ENCODE results near the gene IRGQ. TPM values are rescaled to one million over a fixed set of nuclear protein-coding genes. Genes with fewer than 3 reads are reported as not detected.
"Not testable (repeated sequence)": the region's sequence is repeated elsewhere in the genome, so short reads cannot be mapped to it uniquely, and the experiment has no call there.

The IRGQ gene
- total RNA-seq, 1 experiment from 2014 or later = 24.1 TPM

DNA sequence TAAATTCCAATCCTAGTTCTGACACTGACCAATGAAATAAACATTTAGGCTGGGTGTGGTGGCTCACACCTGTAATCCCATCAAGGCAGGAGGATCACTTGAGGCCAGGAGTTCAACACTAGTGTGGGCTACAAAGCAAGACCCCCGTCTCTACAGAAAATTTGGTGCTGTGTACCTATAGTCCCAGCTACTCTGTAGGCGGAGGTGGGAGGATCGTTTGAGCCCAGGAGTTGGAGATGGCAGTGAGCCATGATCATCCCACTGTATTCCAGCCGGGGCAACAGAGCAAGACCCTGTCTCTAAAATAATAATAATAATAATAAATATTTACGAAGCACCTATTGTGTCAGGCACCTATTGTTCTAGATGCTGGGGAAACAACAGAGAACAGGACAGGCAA lies 6.7 kb downstream of the IRGQ start:
- H3K4me2 ChIP-seq (ENCODE audit: insufficient read depth, insufficient read length, low read length) = no peak overlapping the region
- no peak overlapping the region for H3K14ac ChIP-seq (ENCODE audit: insufficient read depth, low read length)
- WGBS (ENCODE audit: extremely low coverage, insufficient read length, low lambda C conversion rate) = no CpG with 5 or more reads among the region's 5 CpGs
- H3K23ac ChIP-seq (ENCODE audit: insufficient read length, low read depth, low read length) = no peak overlapping the region
- H3K4me3 Mint-ChIP-seq = no peak overlapping the region
- H3K27me3 Mint-ChIP-seq (ENCODE audit: low read depth) = no peaks in the 10 kb centered on the region
- no peak overlapping the region for H4K91ac ChIP-seq (ENCODE audit: insufficient read length, low read depth, low read length)
- no peak overlapping the region for H3K9ac ChIP-seq (ENCODE audit: extremely low read depth, insufficient read length, low read length)
- no peak overlapping the region for H2BK15ac ChIP-seq (ENCODE audit: low read depth, low read length)
- H2BK20ac ChIP-seq (ENCODE audit: low read depth, low read length, poor library complexity, severe bottlenecking) = no peak overlapping the region
- no peaks in the 10 kb centered on the region for H3K9me3 Mint-ChIP-seq
- H3K36me3 Mint-ChIP-seq (ENCODE audit: insufficient read depth in 1 of 3, low read depth in 3 of 3) = peaks cover 17 to 52% (median 40%) of the 10 kb centered on the region in 3 experiments
- TF ChIP-seq, protein P1, sequence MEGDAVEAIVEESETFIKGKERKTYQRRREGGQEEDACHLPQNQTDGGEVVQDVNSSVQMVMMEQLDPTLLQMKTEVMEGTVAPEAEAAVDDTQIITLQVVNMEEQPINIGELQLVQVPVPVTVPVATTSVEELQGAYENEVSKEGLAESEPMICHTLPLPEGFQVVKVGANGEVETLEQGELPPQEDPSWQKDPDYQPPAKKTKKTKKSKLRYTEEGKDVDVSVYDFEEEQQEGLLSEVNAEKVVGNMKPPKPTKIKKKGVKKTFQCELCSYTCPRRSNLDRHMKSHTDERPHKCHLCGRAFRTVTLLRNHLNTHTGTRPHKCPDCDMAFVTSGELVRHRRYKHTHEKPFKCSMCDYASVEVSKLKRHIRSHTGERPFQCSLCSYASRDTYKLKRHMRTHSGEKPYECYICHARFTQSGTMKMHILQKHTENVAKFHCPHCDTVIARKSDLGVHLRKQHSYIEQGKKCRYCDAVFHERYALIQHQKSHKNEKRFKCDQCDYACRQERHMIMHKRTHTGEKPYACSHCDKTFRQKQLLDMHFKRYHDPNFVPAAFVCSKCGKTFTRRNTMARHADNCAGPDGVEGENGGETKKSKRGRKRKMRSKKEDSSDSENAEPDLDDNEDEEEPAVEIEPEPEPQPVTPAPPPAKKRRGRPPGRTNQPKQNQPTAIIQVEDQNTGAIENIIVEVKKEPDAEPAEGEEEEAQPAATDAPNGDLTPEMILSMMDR (conservative IDR thresholded peaks at IDR 0.05) = no peak
- H2BK5ac ChIP-seq (ENCODE audit: insufficient read length, low read length) = no peak overlapping the region
- H4K5ac ChIP-seq (ENCODE audit: insufficient read length, low read depth, low read length) = no peak overlapping the region
- no peak overlapping the region for H2AFZ ChIP-seq (ENCODE audit: low read length)
- peaks cover 3 to 5% of the 10 kb centered on the region in 2 experiments for H3K4me1 Mint-ChIP-seq
- H3K56ac ChIP-seq (ENCODE audit: insufficient read length, low read depth, low read length) = no peak overlapping the region
- no peaks in the 10 kb centered on the region for H3K79me2 ChIP-seq (ENCODE audit: insufficient read depth, low read length)
- H3K23me2 ChIP-seq (ENCODE audit: insufficient read length, low read depth, low read length, poor library complexity, severe bottlenecking) = no peaks in the 10 kb centered on the region
- no peak overlapping the region for H3K18ac ChIP-seq (ENCODE audit: insufficient read length, low read depth, low read length)
- H3T11ph ChIP-seq (ENCODE audit: low read length) = no peak overlapping the region
- no peak overlapping the region for H3K27ac Mint-ChIP-seq
- DNase-seq = no peak
- no peaks in the 10 kb centered on the region for H3K4me1 ChIP-seq (ENCODE audit: insufficient read depth, low read length)
- no peak overlapping the region for H2BK12ac ChIP-seq (ENCODE audit: insufficient read length, low read depth, low read length)
- H3K27ac ChIP-seq (ENCODE audit: insufficient read length, low read depth, low read length) = no peak overlapping the region
- no peak overlapping the region for H3K4ac ChIP-seq (ENCODE audit: low read depth, low read length)
- H2AK5ac ChIP-seq (ENCODE audit: insufficient read length, low read length) = no peak overlapping the region
- H3K9me3 ChIP-seq (ENCODE audit: control insufficient read depth, low read depth, low read length) = no peaks in the 10 kb centered on the region
- no peak overlapping the region for H2BK120ac ChIP-seq (ENCODE audit: low read depth, low read length, poor library complexity, severe bottlenecking)
- H4K8ac ChIP-seq (replicated peaks; ENCODE audit: insufficient read length, low read depth, low read length) = no peak overlapping the region
- H3K79me1 ChIP-seq (ENCODE audit: insufficient read depth, low read depth, low read length, poor library complexity, severe bottlenecking) = no peaks in the 10 kb centered on the region
- no peaks in the 10 kb centered on the region for H4K20me1 ChIP-seq (ENCODE audit: control insufficient read depth, insufficient read depth, insufficient read length)
- no peaks in the 10 kb centered on the region for H3K27me3 ChIP-seq (ENCODE audit: insufficient read depth, low read length)

DNA sequence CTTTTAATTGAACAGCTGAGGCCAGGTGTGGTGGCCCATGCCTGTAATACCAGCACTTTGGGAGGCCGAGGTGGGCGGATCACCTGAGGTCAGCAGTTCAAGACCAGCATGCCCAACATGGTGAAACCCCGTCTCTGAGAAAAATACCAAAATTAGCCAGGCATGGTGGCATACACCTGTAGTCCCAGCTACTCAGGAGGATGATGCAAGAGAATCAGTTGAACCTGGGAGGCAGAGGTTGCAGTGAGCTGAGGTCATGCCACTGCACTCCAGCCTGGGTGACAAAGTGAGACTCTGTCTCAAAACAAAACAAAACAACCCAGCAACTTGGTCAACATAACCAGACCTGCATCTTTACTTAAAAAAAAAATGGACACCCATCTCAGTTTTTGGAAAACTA lies 8.9 kb downstream of the IRGQ start:
- not testable (repeated sequence) for H3K79me1 ChIP-seq (ENCODE audit: insufficient read depth, low read depth, low read length, poor library complexity, severe bottlenecking); H3K79me2 ChIP-seq (ENCODE audit: insufficient read depth, low read length); H3T11ph ChIP-seq (ENCODE audit: low read length); H4K5ac ChIP-seq (ENCODE audit: insufficient read length, low read depth, low read length); H3K27ac ChIP-seq (ENCODE audit: insufficient read length, low read depth, low read length); H2BK15ac ChIP-seq (ENCODE audit: low read depth, low read length); H3K4me2 ChIP-seq (ENCODE audit: insufficient read depth, insufficient read length, low read length); H3K4me1 ChIP-seq (ENCODE audit: insufficient read depth, low read length); H3K27me3 ChIP-seq (ENCODE audit: insufficient read depth, low read length); H3K23me2 ChIP-seq (ENCODE audit: insufficient read length, low read depth, low read length, poor library complexity, severe bottlenecking); H2AK5ac ChIP-seq (ENCODE audit: insufficient read length, low read length); H3K9me3 Mint-ChIP-seq; H2BK120ac ChIP-seq (ENCODE audit: low read depth, low read length, poor library complexity, severe bottlenecking); H3K4me1 Mint-ChIP-seq; H3K4me3 Mint-ChIP-seq; H4K20me1 ChIP-seq (ENCODE audit: control insufficient read depth, insufficient read depth, insufficient read length); H3K18ac ChIP-seq (ENCODE audit: insufficient read length, low read depth, low read length); H4K8ac ChIP-seq (replicated peaks; ENCODE audit: insufficient read length, low read depth, low read length); H2BK20ac ChIP-seq (ENCODE audit: low read depth, low read length, poor library complexity, severe bottlenecking); H2BK5ac ChIP-seq (ENCODE audit: insufficient read length, low read length); H3K23ac ChIP-seq (ENCODE audit: insufficient read length, low read depth, low read length); H2BK12ac ChIP-seq (ENCODE audit: insufficient read length, low read depth, low read length); H3K14ac ChIP-seq (ENCODE audit: insufficient read depth, low read length); H3K9me3 ChIP-seq (ENCODE audit: control insufficient read depth, low read depth, low read length); DNase-seq; H3K56ac ChIP-seq (ENCODE audit: insufficient read length, low read depth, low read length); H2AFZ ChIP-seq (ENCODE audit: low read length); H3K27ac Mint-ChIP-seq; H3K9ac ChIP-seq (ENCODE audit: extremely low read depth, insufficient read length, low read length); H3K27me3 Mint-ChIP-seq (ENCODE audit: low read depth); H3K4ac ChIP-seq (ENCODE audit: low read depth, low read length); H4K91ac ChIP-seq (ENCODE audit: insufficient read length, low read depth, low read length)
- WGBS (ENCODE audit: extremely low coverage, insufficient read length, low lambda C conversion rate) = no CpG with 5 or more reads among the region's 3 CpGs
- peaks cover 6 to 36% (median 25%) of the 10 kb centered on the region in 3 experiments; a peak in 6 of 7 replicates for H3K36me3 Mint-ChIP-seq (ENCODE audit: insufficient read depth in 1 of 3, low read depth in 3 of 3)
